Liver (tissue), 3 donors: Measurements from ENCODE around the gene TBX21.

Experiments
- CTCF ChIP-seq: fragments of 150-350 bp; IDR thresholded peaks from 2 replicates; pipeline ENCODE4 v1.5.1; 2017; ENCODE audit warnings: improper control_type of control experiment, low read depth, low read length; ENCODE audit not compliant: missing input control
- FOXA1 ChIP-seq: IDR thresholded peaks from 2 replicates; pipeline ENCODE4 v1.6.1; 2016; ENCODE audit warnings: antibody characterized with exemption
- JUND ChIP-seq, 2 donors: IDR thresholded peaks; 2 replicates each; pipeline ENCODE4 v1.6.1; 2016; ENCODE audit warnings: antibody characterized with exemption in 2 of 2
- MAX ChIP-seq: IDR thresholded peaks from 2 replicates; pipeline ENCODE4 v1.6.1; 2016; ENCODE audit warnings: antibody characterized with exemption
- NR2F2 ChIP-seq: IDR thresholded peaks from 2 replicates; pipeline ENCODE4 v1.6.1; 2016; ENCODE audit warnings: antibody characterized with exemption
- REST ChIP-seq: IDR thresholded peaks from 2 replicates; pipeline ENCODE4 v1.6.1; 2016; ENCODE audit warnings: antibody characterized with exemption, mild to moderate bottlenecking
- RXRA ChIP-seq, 2 donors: IDR thresholded peaks; 2 replicates each; pipeline ENCODE4 v1.6.1; 2017 to 2018; ENCODE audit warnings: antibody characterized with exemption in 2 of 2, mild to moderate bottlenecking in 1 of 2
- TAF1 ChIP-seq: conservative IDR thresholded peaks from 2 replicates; pipeline ENCODE4 v1.6.1; 2016; ENCODE audit warnings: antibody characterized with exemption, mild to moderate bottlenecking
- ZBTB33 ChIP-seq: IDR thresholded peaks from 2 replicates; pipeline ENCODE4 v1.6.1; 2016; ENCODE audit warnings: antibody characterized with exemption
- donor health status: healthy.
- donor health status: healthy.

- no peak for TF ChIP-seq TAF1
- no peak for TF ChIP-seq CTCF
- TF ChIP-seq NR2F2, result peak; percentile 81
- no peak for TF ChIP-seq MAX
- no peak for TF ChIP-seq ZBTB33
- no peak for TF ChIP-seq FOXA1
- TF ChIP-seq REST, result no peak
- no peak for TF ChIP-seq RXRA (IDR thresholded peaks at IDR 0.05)
- TF ChIP-seq JUND (IDR thresholded peaks at IDR 0.05), result no peak
These were observed 37.3 kb upstream of the TBX21 start for GRCh38 chr17:47695429-47696376.
